GM21390 (cell line): ENCODE measurements around the gene EPHA7.

Experiments
- ATAC-seq: cut with Tn5 transposase; IDR thresholded peaks from one replicate; pipeline ENCODE4 v1.9.1; 2021; ENCODE audit not compliant: unreplicated experiment

Gene EPHA7

DNA sequence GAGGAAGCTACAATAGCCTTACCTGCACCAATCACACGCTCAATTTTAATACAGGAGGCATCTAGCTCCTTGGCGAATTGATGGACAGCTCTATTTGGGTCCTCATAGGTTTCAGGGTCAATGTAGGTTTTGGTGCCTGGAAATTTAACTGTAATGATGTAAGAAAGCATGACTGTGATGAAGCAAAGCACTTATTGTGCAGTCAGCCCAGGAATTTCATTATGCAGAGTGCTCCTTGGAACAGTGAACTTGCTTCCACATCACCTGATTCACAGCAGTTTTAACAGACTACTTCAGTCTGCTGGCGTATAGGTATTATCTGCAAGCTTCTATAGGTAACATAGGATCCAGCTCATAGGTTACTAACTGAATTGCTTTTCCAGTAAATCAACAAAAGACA is 160.0 kb downstream of the EPHA7 start:
- ATAC-seq: no peak

GRCh38 chr6:93252930-93253329 is 166.4 kb downstream of the EPHA7 start:
- no peak for ATAC-seq

GRCh38 chr6:93248631-93249030 is 170.7 kb downstream of the EPHA7 start:
- ATAC-seq: no peak

DNA sequence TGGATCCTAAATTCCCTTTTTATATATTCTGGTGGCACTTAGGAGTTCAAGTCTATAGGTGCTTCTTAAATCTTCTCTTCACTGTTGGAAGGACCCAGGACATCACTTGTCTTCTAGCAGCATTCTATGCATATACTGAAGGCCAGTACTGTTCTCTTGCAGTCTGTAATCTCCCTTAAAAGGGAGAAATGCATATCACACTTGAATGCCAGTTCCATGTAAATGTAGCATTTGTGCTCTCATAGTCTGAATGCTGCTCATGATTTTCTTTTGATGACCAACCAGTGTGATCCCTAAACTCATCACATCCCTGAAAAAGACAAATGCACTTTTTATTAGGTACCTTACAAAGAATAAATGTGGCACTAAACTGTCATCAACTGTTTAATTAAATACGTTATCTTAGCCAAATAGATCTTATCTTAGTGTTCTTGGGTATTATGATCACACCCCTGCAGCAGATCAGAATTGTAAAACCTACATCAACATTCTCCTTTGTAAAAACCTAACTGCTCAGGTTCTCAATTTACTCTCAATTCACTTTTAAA is 176.1 kb downstream of the EPHA7 start:
- ATAC-seq: no peak

DNA sequence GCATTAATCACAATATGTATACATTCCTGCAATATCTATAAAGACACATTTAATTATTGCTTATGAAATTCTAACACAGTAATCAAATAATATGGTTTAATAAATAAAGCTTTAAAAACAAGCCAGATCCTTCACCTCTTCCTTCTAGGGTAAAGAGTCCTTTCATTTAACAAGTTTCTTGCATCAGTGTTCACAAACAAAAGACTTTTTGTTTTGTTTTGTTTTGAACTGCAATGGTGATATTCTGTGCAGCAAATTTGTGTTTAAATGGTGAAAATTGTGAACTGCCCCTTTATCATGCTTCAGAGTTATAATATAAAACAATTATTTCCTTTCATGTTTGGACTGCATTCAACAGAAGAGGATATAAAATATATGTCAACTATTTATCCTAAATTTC is 177.3 kb downstream of the EPHA7 start:
- no peak for ATAC-seq

DNA sequence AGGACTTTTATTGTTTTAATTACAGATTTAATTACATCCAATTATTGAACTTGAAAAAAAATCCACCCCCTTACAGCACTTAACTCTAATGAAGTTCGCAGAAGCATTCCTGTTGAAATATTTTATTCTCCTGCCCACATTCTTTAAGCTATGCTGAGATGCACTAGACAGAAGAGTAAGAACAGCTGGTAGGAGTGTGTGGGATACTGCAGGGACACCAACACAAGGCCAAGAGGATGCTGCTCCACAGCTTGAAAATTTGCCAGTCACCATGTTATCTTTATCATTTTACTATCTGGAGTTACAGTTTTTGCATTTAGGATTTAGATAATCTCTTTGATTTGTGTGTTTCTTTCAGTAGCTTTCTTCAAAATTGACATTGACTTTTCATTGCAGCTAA is 180.7 kb downstream of the EPHA7 start:
- ATAC-seq: no peak

GRCh38 chr6:93235775-93236174 is 183.6 kb downstream of the EPHA7 start:
- ATAC-seq: no peak

DNA sequence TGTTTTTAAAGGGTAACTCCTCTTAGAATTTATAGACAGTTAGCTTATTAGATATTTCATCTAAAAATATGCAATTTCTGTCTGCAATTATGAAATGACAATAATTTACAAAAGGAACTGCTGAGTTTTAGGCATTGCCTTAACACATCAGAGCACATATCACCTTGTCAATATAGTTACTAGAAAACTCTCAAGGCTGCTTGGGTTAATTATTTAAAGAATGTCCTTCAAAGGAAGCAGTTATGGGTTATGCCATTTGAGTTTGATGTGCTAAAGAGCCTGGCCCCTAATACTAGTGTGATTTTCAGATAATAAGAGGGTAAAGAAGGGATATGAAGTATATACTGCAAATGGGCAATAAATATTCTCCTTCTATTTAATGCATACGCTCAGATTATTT is 192.5 kb downstream of the EPHA7 start:
- ATAC-seq: no peak

DNA sequence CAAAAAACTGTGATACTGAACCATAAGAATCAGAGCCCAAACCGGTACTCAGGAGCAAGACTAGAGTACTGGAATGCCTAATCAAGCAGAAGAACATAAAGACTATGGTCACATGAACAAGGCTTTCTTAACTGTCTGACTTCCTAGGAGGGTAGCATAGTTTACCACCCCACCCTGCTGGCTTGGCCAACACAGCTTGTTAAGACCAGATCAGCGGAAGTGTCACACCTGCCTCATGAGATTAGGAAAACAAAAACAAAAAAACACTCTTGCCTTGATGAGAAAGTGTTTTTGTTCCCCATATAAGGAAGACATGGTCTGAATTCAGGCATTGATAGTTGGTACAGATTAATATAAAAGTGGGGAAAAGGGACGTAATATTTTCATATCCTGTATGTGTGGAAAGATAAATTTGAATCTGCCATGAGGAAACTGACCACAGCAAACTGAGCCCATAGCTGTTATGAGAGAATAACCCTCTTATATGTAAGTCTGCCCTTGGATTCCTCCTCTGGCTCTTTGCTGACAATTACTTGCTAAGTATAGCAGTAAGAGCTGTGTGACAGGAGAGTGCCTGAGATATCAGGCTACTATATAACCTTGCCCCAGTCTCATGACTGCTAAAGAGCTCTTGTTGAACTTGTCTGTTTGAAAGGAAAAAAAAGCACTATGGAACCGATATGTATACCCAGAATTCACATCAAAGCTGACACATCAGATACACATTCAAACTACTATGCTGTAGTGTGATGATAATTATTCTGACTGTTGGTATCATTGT is 197.1 kb downstream of the EPHA7 start:
- ATAC-seq: no peak

- no peak for ATAC-seq
These were observed 199.9 kb downstream of the EPHA7 start for GRCh38 chr6:93219447-93219846.

GRCh38 chr6:93218096-93218495 is 201.3 kb downstream of the EPHA7 start:
- ATAC-seq: no peak

- ATAC-seq: no peak
These were observed 206.3 kb downstream of the EPHA7 start for GRCh38 chr6:93213028-93213427.

- no peak for ATAC-seq
These were observed 208.5 kb downstream of the EPHA7 start for GRCh38 chr6:93210908-93211307.

DNA sequence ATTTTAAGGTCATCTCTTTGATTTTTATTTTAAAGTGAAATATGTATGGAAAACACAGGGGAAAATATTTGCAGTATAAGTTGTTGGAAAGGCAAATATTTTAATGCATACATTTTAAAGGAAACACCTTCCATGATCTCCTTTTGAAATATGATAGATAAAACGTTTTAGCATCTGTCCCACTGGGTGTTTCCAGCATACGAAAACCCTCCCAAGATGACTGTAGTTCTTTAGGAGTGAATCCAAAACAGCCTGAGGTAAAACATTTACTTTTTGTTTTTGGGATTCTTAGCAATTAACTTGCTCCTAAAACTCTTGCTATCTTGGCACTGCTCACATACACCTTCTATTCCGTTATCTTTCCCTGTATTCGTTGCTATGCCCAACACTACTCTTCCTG is 210.0 kb downstream of the EPHA7 start:
- ATAC-seq: no peak

DNA sequence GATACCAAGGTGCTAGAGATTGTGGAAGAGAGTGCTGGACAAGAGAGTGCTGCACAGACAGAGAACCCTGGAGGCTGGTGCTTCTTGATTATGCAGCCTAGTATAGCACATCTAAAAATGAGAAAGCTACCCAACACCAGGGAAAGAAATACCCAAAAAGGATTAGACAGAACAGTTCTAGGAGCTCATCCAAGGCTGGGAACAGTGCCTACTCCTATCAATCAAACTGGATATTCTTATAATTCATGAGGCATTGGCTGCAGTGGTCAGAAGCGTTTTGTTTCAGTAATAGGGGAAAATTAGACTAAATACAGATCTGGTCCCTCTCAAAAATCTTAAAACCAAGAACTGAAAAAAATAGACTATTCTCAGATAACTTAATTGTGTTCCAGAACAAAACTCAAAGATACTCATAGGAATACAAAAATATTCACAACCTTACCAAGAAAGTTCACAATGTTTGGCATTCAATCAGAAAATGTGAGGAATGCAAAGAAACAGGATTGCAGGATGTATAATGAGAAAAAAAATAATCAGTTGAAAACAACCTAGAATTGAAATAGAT is 222.9 kb downstream of the EPHA7 start:
- no peak for ATAC-seq

GRCh38 chr6:93194480-93194879 is 224.9 kb downstream of the EPHA7 start:
- no peak for ATAC-seq

GRCh38 chr6:93193868-93194267 is 225.5 kb downstream of the EPHA7 start:
- no peak for ATAC-seq
